Stimulated activated effector memory CD8-positive, alpha-beta T cell treated with anti-CD3 and anti-CD28 coated beads, Interleukin-12 subunit alpha, Interleukin-12 subunit beta, amount 100 ng/mL, for 72 hours (primary cell): ENCODE measurements around the gene SNX21.

Source experiments
- ATAC-seq: fragments of 150-1000 bp; cut with Tn5 transposase; 2 replicates; pipeline ENCODE4 v1.10.0; 2021
- DNase-seq, 2 donors: peaks; one replicate each; pipeline ENCODE4 v3.0.0; 2021 to 2022; ENCODE audit warnings: low spot score in 2 of 2
- H3K27ac Mint-ChIP-seq: one replicate; pipeline ENCODE4 v1.8.0; 2022; ENCODE audit warnings: mild to moderate bottlenecking, mixed read lengths
- H3K36me3 Mint-ChIP-seq: one replicate; pipeline ENCODE4 v1.8.0; 2022; ENCODE audit warnings: mild to moderate bottlenecking, mixed read lengths
- H3K4me1 Mint-ChIP-seq: one replicate; pipeline ENCODE4 v1.8.0; 2022; ENCODE audit warnings: mixed read lengths
- H3K4me3 Mint-ChIP-seq: one replicate; pipeline ENCODE4 v1.8.0; 2022; ENCODE audit warnings: mild to moderate bottlenecking, mixed read lengths
- H3K9me3 Mint-ChIP-seq: one replicate; pipeline ENCODE4 v1.8.0; 2022; ENCODE audit warnings: mixed read lengths

The SNX21 gene

GRCh38 chr20:45878076-45878761, 44.6 kb downstream of the SNX21 start:
- no peak overlapping the region for H3K27ac Mint-ChIP-seq
- H3K4me3 Mint-ChIP-seq = no peak overlapping the region
- ATAC-seq (no peak), DNase-seq (no peak)
- H3K36me3 Mint-ChIP-seq = peaks cover 9% of the 10 kb centered on the region
- H3K4me1 Mint-ChIP-seq = peaks cover 27% of the 10 kb centered on the region
- no peaks in the 10 kb centered on the region for H3K9me3 Mint-ChIP-seq

- Mint-ChIP-seq H3K27ac (peak within 1 kb of the TSS; percentile 90), H3K4me1 (peaks cover 44% of the 10 kb centered on the region), H3K4me3 (peak within 1 kb of the TSS; percentile 80), H3K36me3 (peaks cover 14% of the 10 kb centered on the region), H3K9me3 (no peaks in the 10 kb centered on the region)
- ATAC-seq (peak; percentile 97), DNase-seq (peak; percentile 97 to 100)
Measured at GRCh38 chr20:45880988-45881788, 47.6 kb downstream of the SNX21 start, which contains the start of gene ZSWIM1. Gene ZSWIM1 (plus strand): TSS chr20:45881227. CDS start chr20:45882593, 1,366 bp downstream.

- no peak overlapping the region for H3K27ac Mint-ChIP-seq
- H3K9me3 Mint-ChIP-seq = no peaks in the 10 kb centered on the region
- peaks cover 17% of the 10 kb centered on the region for H3K36me3 Mint-ChIP-seq
- H3K4me3 Mint-ChIP-seq = peak overlapping the region; percentile 80
- no peak for ATAC-seq
- H3K4me1 Mint-ChIP-seq = peaks cover 44% of the 10 kb centered on the region
- DNase-seq = no peak
Measured at GRCh38 chr20:45882469-45883099, 49.0 kb downstream of the SNX21 start.

DNA sequence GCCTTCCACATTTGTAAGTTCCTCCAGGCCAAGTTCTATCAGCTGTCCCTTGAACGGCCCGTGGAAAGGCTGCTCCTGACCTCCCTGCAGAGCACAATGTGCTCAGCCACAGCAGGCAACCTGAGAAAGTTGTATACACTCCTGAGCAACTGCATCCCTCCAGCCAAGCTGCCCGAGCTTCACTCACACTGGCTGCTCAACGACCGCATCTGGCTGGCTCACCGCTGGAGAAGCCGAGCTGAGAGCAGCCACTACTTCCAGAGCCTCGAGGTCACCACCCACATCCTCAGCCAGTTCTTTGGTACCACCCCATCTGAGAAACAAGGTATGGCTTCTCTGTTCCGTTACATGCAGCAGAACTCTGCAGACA, 49.5 kb downstream of the SNX21 start:
- no peak overlapping the region for H3K4me3 Mint-ChIP-seq
- no peak for DNase-seq
- peaks cover 44% of the 10 kb centered on the region for H3K4me1 Mint-ChIP-seq
- peak overlapping the region; percentile 40 for H3K27ac Mint-ChIP-seq
- no peak for ATAC-seq
- H3K9me3 Mint-ChIP-seq = no peaks in the 10 kb centered on the region
- H3K36me3 Mint-ChIP-seq = peaks cover 20% of the 10 kb centered on the region

GRCh38 chr20:45886590-45887345, 53.2 kb downstream of the SNX21 start:
- DNase-seq (no peak), ATAC-seq (no peak)
- no peaks in the 10 kb centered on the region for H3K9me3 Mint-ChIP-seq
- H3K27ac Mint-ChIP-seq = no peak overlapping the region
- no peak overlapping the region for H3K4me3 Mint-ChIP-seq
- peaks cover 20% of the 10 kb centered on the region for H3K36me3 Mint-ChIP-seq
- H3K4me1 Mint-ChIP-seq = peaks cover 48% of the 10 kb centered on the region

- peaks cover 24% of the 10 kb centered on the region for H3K36me3 Mint-ChIP-seq
- ATAC-seq = no peak
- no peak for DNase-seq
- H3K4me1 Mint-ChIP-seq = peaks cover 48% of the 10 kb centered on the region
- H3K4me3 Mint-ChIP-seq = no peak within 1 kb of the TSS
- H3K27ac Mint-ChIP-seq = no peak within 1 kb of the TSS
- no peaks in the 10 kb centered on the region for H3K9me3 Mint-ChIP-seq
Measured at GRCh38 chr20:45887346-45887715, 53.7 kb downstream of the SNX21 start, which contains the start of gene SPATA25. Gene SPATA25 (minus strand): TSS chr20:45887622. CDS start chr20:45887590, 32 bp downstream.

DNA sequence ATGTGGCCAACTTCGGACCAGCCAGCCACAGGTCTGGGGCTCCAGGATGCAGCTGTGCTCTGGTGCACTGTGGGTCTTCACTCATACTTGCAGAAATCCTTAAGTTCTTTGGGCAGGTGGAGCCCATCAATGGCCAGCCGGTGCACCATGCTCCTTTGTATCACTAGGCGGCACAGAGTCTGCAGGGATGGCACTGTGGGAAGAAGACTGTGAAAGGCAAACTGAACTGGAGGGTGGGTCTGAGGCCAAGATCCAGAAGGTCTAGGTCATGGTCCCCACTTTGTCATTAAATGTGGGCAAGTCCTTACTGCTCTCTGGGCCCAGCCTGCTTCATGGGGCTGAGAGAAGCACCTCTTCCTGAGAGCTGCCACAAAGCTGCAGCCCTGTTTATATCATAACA, 55.1 kb downstream of the SNX21 start:
- no peak overlapping the region for H3K4me3 Mint-ChIP-seq
- H3K27ac Mint-ChIP-seq = no peak overlapping the region
- ATAC-seq (no peak), DNase-seq (no peak)
- H3K9me3 Mint-ChIP-seq = no peaks in the 10 kb centered on the region
- H3K36me3 Mint-ChIP-seq = peaks cover 31% of the 10 kb centered on the region
- H3K4me1 Mint-ChIP-seq = peaks cover 47% of the 10 kb centered on the region

DNA sequence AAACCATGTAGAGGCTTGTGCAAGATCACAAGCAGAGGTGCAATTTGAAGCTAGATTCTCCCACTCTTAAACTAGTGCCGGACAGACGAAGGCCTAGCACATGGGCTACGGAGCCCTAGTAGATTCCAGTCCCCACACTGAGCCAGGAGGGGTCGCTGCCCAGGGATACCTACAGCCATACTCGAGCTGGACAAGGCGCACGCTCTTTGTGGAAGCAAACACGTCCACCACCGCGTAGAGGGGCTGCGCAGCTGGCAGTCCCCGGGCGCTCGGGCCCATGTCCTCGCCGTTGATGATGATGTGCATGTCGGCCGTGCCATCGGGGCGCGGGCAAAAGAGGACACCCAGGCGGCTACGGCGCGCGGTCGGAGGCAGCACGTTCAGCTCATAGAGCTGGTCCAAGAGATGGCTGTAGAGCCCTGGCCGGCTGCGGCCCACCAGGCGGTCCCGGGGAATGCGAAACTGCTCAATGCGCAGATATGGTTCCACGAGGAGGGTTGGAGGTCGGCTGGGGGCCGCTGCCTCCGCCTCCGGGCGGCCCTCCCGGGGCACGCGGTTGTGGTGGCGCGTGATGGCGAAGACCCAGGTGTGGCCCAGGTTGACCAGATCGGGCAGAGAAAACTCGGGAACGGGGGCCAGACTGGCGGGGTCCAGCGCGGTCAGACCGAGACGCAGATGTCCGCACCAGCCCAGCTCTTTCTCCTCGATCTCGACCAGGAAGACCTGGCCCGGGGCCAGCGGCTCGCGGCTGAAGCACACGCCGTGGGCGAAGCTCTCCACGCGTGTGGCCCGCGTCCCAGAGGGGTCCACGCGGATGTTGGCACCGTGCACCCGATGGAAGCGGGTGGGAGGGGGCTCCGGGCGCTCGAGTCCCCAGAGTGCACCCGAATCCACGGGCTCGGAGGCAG, 56.7 kb downstream of the SNX21 start:
- peaks cover 43% of the 10 kb centered on the region for H3K4me1 Mint-ChIP-seq
- H3K36me3 Mint-ChIP-seq = peaks cover 48% of the 10 kb centered on the region
- H3K27ac Mint-ChIP-seq = peak overlapping the region; percentile 94
- ATAC-seq = peak; percentile 4
- DNase-seq = peak; percentile 12 to 61
- H3K4me3 Mint-ChIP-seq = peak overlapping the region; percentile 89
- no peaks in the 10 kb centered on the region for H3K9me3 Mint-ChIP-seq

DNA sequence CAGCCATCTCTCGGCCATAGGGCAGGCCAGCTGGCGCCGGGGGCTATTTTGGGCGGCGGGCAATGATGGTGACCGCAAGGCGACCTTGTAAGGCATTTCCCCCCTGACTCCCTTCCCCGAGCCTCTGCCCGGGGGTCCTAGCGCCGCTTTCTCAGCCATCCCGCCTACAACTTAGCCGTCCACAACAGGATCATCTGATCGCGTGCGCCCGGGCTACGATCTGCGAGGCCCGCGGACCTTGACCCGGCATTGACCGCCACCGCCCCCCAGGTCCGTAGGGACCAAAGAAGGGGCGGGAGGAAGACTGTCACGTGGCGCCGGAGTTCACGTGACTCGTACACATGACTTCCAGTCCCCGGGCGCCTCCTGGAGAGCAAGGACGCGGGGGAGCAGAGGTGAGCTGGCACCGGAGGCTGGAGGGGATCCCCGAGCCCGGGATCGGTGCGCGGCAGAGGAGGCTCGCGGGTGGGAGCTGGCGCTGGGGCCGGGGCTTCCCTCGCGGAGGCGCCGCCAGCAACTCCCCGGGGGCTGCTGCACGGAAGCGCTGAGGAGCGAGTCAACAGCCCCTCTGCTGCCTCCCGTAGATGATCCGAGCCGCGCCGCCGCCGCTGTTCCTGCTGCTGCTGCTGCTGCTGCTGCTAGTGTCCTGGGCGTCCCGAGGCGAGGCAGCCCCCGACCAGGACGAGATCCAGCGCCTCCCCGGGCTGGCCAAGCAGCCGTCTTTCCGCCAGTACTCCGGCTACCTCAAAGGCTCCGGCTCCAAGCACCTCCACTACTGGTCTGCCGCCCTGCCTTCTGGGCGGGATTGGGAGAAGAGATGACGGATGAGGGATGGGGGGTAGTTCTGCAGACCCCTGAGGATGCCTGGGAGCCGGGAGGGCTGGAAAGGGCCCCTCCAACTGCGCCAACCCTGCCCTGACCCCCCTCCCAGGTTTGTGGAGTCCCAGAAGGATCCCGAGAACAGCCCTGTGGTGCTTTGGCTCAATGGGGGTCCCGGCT, 57.7 kb downstream of the SNX21 start, which contains the start of the genes CTSA and NEURL2:
Gene CTSA, plus strand, starts transcription at position 351 of the 999 bp plus-strand sequence. Its CDS starts 234 bp downstream, at position 585.
Gene NEURL2, minus strand, starts transcription at position 224 of the 999 bp plus-strand sequence. Its CDS starts 217 bp downstream, at position 7.
- DNase-seq = peak; percentile 73 to 93
- H3K4me3 Mint-ChIP-seq = peak within 1 kb of the TSS; percentile 89
- H3K36me3 Mint-ChIP-seq = peaks cover 57% of the 10 kb centered on the region
- H3K9me3 Mint-ChIP-seq = no peaks in the 10 kb centered on the region
- H3K4me1 Mint-ChIP-seq = peaks cover 41% of the 10 kb centered on the region
- H3K27ac Mint-ChIP-seq = peak within 1 kb of the TSS; percentile 94
- peak; percentile 82 for ATAC-seq

DNA sequence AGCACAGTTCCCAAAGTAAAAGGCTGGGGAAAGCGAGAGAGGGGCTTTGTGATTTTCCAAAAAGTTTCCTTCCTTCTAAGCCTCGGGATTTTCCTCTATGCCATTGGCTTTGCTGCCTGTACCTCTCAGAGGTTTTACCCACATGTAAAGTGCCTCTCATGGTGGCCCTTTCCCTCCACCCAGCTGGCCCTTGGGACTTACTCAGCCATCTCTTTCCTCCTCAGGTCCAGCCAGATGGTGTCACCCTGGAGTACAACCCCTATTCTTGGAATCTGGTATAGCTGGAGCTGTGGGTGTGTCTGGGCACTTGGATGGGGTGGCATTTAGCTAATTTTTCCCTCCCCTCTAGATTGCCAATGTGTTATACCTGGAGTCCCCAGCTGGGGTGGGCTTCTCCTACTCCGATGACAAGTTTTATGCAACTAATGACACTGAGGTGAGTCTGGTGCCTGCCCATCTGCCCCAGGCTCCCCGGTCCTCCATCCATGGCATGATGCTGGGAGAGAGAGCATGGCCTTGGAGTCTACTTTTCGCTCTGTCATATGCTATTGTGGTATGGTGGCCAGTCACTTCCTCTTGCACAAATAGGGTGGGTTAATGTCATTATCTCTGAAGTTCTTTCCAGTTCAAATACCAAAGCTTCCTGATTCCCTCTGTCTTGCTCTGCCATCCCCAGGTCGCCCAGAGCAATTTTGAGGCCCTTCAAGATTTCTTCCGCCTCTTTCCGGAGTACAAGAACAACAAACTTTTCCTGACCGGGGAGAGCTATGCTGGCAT, 58.6 kb downstream of the SNX21 start:
- no peak for ATAC-seq
- Mint-ChIP-seq H3K27ac (peak overlapping the region; percentile 94), H3K4me1 (peaks cover 41% of the 10 kb centered on the region), H3K36me3 (peaks cover 66% of the 10 kb centered on the region), H3K9me3 (no peaks in the 10 kb centered on the region), H3K4me3 (peak overlapping the region; percentile 89)
- DNase-seq = no peak
